T-cell (primary cell): ENCODE data around the gene UMAD1. TPM values are rescaled to one million over a fixed set of nuclear protein-coding genes. Genes with fewer than 3 reads are reported as not detected.
A peak's percentile ranks its signal among the peaks of the same experiment; 100 is the strongest.

Source experiments
- ATAC-seq, 4 experiments: fragments of 200-7000 bp in 3 of 4; fragments of 150-1000 bp in 1 of 4; cut with Tn5 transposase; replicated peaks in 1 of 4; 1 replicate in 3 of 4; 2 replicates in 1 of 4; pipeline ENCODE4 v1.10.0; 2021; ENCODE audit warnings: moderate library complexity in 3 of 4, mild to moderate bottlenecking in 2 of 4, moderate number of reproducible peaks in 1 of 4
- CTCF ChIA-PET, 2 donors: fragments of 300-600 bp; sonication (Branson Sonifier 250); formaldehyde crosslinking; loops; one replicate each; lab custom pipeline; 2022; ENCODE audit warnings: antibody characterized with exemption in 2 of 2; lab: Charles Lee
- POLR2A ChIA-PET, 2 donors: fragments of 300-600 bp; sonication (Branson Sonifier 250); formaldehyde crosslinking; loops; one replicate each; lab custom pipeline; 2022; ENCODE audit warnings: antibody characterized with exemption in 2 of 2; lab: Charles Lee
- DNase-seq, 35 experiments: peaks; one replicate each; pipeline versions ENCODE4 v3.0.0 to v3.0.0-alpha.2; 2013 to 2023
- H3K27ac ChIP-seq: one replicate; pipeline ENCODE4 v1.5.1; 2013; ENCODE audit warnings: low read length
- H3K27me3 ChIP-seq, 2 experiments: replicated peaks in 1 of 2; 1 replicate in 1 of 2; 2 replicates in 1 of 2; pipeline versions ENCODE4 v1.6.1 to v1.7.0; 2013; ENCODE audit warnings: low read length in 1 of 2, mixed read lengths in 1 of 2; ENCODE audit not compliant: control insufficient read depth in 2 of 2, insufficient read depth in 2 of 2; ENCODE audit errors: extremely low read depth in 1 of 2
- H3K36me3 ChIP-seq, 2 donors: 1 replicate in 1 of 2; 2 replicates in 1 of 2; pipeline versions ENCODE4 v1.6.1 to v1.7.0; 2013; ENCODE audit warnings: low read length in 1 of 2; ENCODE audit not compliant: control insufficient read depth in 2 of 2, insufficient read depth in 1 of 2; ENCODE audit errors: extremely low read depth in 1 of 2
- H3K4me1 ChIP-seq, 2 experiments: 1 replicate in 1 of 2; 2 replicates in 1 of 2; pipeline versions ENCODE4 v1.6.1 to v1.7.0; 2013; ENCODE audit warnings: low read length in 2 of 2, mixed read lengths in 1 of 2; ENCODE audit not compliant: insufficient read depth in 2 of 2, control insufficient read depth in 1 of 2; ENCODE audit errors: extremely low read depth in 1 of 2
- H3K4me3 ChIP-seq, 2 donors: 1 replicate in 1 of 2; 2 replicates in 1 of 2; pipeline versions ENCODE4 v1.5.1 to v1.7.0; 2013; ENCODE audit warnings: mild to moderate bottlenecking in 2 of 2, low read length in 1 of 2, moderate library complexity in 1 of 2; ENCODE audit not compliant: control insufficient read depth in 1 of 2; ENCODE audit errors: extremely low read depth in 1 of 2
- H3K9me3 ChIP-seq: 2 replicates; pipeline ENCODE4 v1.7.0; 2013
- H3K27ac Mint-ChIP-seq, 2 donors: one replicate each; pipeline ENCODE4 v1.8.0; 2020 to 2021; ENCODE audit warnings: mild to moderate bottlenecking in 2 of 2, mixed read lengths in 2 of 2
- H3K27me3 Mint-ChIP-seq, 2 donors: one replicate each; pipeline ENCODE4 v1.8.0; 2021 to 2022; ENCODE audit warnings: mixed read lengths in 2 of 2
- H3K36me3 Mint-ChIP-seq: one replicate; pipeline ENCODE4 v1.8.0; 2021; ENCODE audit warnings: mixed read lengths
- H3K4me1 Mint-ChIP-seq, 3 donors: one replicate each; pipeline ENCODE4 v1.8.0; 2020 to 2022; ENCODE audit warnings: mixed read lengths in 3 of 3, mild to moderate bottlenecking in 1 of 3
- H3K4me3 Mint-ChIP-seq, 3 donors: one replicate each; pipeline ENCODE4 v1.8.0; 2020 to 2022; ENCODE audit warnings: mild to moderate bottlenecking in 3 of 3, mixed read lengths in 3 of 3, moderate library complexity in 3 of 3
- H3K9me3 Mint-ChIP-seq, 3 donors: one replicate each; pipeline ENCODE4 v1.8.0; 2020 to 2022; ENCODE audit warnings: mixed read lengths in 3 of 3
- WGBS: methylation state at CpG from one replicate; pipeline ENCODE4 v1.1.5; 2013; ENCODE audit warnings: missing lambda C conversion rate; ENCODE audit not compliant: insufficient coverage; 5-methylcytosine and 5-hydroxymethylcytosine counted together
- total RNA-seq, 35 experiments: library from RNA in 6 of 35; stranded (reverse) in 6 of 35; fragments of 120-200 nt in 1 of 35; gene quantifications; one replicate each; pipeline versions ENCODE4 v1.2.1 to v1.2.4 and lab custom pipeline; 2013 to 2026

Gene UMAD1
- total RNA-seq, 5 donors from 2014 or later (not counting 1 experiment from before 2014, with no cell fraction given) = 13.8 to 19.8 (median 16.6) TPM

DNA sequence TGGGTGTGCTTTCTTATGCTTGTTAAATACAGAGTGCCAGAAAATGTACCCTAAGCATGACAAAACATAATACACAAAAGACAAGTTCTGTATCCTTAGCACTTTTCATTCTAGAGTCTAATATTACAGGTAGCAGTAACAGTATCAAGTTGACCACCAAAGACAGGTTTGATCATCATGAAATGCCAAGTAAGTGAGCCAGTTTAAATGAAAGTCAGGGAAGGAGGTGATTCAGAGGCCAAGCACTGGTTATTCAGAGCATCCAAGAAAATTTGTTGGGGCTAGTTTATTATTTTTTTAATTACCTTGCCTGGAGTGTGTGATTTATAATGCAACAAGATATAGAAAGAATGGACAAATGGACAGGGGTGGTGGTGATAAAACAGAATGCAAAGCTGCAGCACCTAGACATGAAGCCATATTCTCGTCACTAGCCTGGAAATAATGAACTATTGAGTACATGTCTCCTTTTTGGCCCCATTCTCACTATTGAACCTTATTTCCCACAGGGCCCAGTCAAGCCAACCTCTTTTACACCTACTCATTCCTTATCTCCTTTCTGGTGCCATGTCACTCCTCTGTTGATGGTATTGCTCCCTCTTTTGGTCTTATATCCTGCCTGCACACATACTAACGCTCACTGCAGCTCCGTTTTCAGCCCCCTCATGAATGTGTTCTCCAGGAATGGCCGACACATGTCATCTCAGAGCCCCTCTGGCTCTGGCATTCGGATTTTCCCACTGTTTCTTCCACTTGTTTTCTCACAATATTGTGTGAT lies 249.4 kb downstream of the UMAD1 start:
- POLR2A ChIA-PET = no interaction called here
- no peak for ATAC-seq
- H3K4me1 Mint-ChIP-seq = no peaks in the 10 kb centered on the region
- CTCF ChIA-PET = no interaction called here
- no peaks in the 10 kb centered on the region for H3K36me3 ChIP-seq
- H3K27ac ChIP-seq = no peak overlapping the region
- no peaks in the 10 kb centered on the region for H3K27me3 Mint-ChIP-seq
- no peak overlapping the region for H3K4me3 ChIP-seq
- H3K27ac Mint-ChIP-seq = no peak overlapping the region
- H3K9me3 ChIP-seq = no peaks in the 10 kb centered on the region
- no peaks in the 10 kb centered on the region for H3K27me3 ChIP-seq
- 94% methylated on average over 2 of the region's 5 CpGs for WGBS
- H3K36me3 Mint-ChIP-seq = peaks cover 28% of the 10 kb centered on the region
- no peaks in the 10 kb centered on the region for H3K4me1 ChIP-seq
- DNase-seq = no peak
- no peak overlapping the region for H3K4me3 Mint-ChIP-seq
- H3K9me3 Mint-ChIP-seq = no peaks in the 10 kb centered on the region

DNA sequence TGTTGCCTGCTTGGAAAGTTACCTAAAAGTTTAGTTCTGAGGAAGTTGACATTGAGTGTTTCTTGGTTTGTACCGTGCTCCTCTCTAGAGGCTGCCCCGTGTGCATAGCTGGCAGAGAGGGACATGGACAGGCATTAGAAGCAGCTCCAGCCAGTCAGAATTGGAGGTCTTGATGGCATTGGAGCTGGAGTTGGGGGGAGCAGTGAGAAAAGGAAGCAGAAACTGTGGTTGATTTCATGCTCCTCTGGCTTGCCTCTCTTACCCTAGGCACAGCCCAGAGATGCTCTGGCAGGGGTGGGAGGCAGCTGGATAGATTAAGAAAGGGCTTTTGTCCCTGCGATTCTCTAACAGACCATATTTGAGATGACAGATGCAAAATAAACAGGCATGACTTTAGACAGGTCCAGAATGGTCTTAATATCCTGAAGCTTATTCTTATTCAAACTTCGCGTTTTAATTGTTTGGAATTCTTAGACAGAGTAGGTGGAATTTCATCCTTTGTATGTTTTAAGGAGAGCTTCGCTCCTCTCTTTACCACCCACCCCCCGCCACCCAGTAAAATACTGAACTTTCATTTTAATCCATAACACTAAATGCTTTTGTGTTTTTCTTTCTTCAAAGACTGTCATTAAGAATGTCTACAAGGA lies 254.6 kb downstream of the UMAD1 start:
- Mint-ChIP-seq H3K27ac (no peak overlapping the region), H3K4me3 (no peak overlapping the region), H3K27me3 (no peaks in the 10 kb centered on the region), H3K36me3 (peaks cover 43% of the 10 kb centered on the region), H3K4me1 (no peaks in the 10 kb centered on the region), H3K9me3 (no peaks in the 10 kb centered on the region)
- DNase-seq (no peak), ATAC-seq (no peak)
- no peak overlapping the region for H3K4me3 ChIP-seq
- no peak overlapping the region for H3K27ac ChIP-seq
- no peaks in the 10 kb centered on the region for H3K9me3 ChIP-seq
- no peaks in the 10 kb centered on the region for H3K36me3 ChIP-seq
- 95% methylated on average over 3 of the region's 7 CpGs for WGBS
- ChIA-PET CTCF (no interaction called here), POLR2A (interaction anchor here in 1 of 2 donors (0.6 kb wide), 1 partner anchor 27 kb away, joined by 3 read pairs; no protein-coding TSS in a partner anchor)
- H3K4me1 ChIP-seq = no peaks in the 10 kb centered on the region
- no peaks in the 10 kb centered on the region for H3K27me3 ChIP-seq

DNA sequence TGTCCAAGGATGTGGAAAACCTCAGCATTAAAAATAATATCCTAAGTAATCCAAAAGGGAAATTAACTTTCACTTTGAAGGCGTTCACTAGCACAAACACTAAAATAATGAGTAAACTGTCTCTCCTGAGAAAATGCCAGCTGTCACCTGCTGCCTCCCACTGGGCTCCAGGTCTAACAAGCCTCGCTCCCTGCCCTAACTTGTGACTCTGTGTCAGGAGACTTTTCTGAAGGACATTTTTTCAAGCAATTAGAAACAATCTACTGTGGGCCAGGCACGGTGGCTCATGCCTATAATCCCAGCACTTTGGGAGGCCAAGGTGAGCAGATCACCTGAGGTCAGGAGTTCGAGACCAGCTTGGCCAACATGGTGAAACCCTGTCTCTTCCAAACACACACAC lies 255.2 kb downstream of the UMAD1 start:
- no peaks in the 10 kb centered on the region for H3K27me3 Mint-ChIP-seq
- H3K4me3 ChIP-seq = no peak overlapping the region
- ATAC-seq (no peak), DNase-seq (no peak)
- CTCF ChIA-PET = no interaction called here
- no peaks in the 10 kb centered on the region for H3K9me3 Mint-ChIP-seq
- no peak overlapping the region for H3K4me3 Mint-ChIP-seq
- no peaks in the 10 kb centered on the region for H3K4me1 ChIP-seq
- H3K36me3 Mint-ChIP-seq = peaks cover 37% of the 10 kb centered on the region
- H3K27ac ChIP-seq = no peak overlapping the region
- H3K27me3 ChIP-seq = no peaks in the 10 kb centered on the region
- no peaks in the 10 kb centered on the region for H3K36me3 ChIP-seq
- POLR2A ChIA-PET = interaction anchor here in 1 of 2 donors (0.6 kb wide), 1 partner anchor 142 kb away, joined by 3 read pairs; no protein-coding TSS in a partner anchor
- WGBS = 100% methylated on average over 3 of the region's 4 CpGs
- H3K9me3 ChIP-seq = no peaks in the 10 kb centered on the region
- H3K27ac Mint-ChIP-seq = no peak overlapping the region
- H3K4me1 Mint-ChIP-seq = no peaks in the 10 kb centered on the region

DNA sequence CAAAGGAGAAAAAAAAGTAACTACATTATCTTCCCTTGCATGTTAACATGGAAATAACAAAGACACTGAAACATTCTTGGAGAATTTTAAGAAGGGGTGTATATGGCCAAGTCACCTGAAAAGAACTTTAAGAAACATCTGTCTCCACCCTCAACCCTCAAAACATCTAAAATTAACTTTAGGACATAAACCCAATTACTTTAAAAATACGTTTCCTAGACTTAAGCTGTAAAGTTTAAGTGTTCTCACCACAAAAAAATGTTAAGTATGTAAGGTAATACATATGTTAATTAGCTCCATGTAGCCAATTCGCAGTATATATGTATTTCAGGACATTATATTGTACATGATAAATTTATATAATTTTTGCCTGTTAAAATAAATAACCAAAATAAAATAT lies 257.0 kb downstream of the UMAD1 start:
- ATAC-seq (no peak), DNase-seq (no peak)
- POLR2A ChIA-PET = interaction anchor here in 1 of 2 donors (0.6 kb wide), 1 partner anchor 86 kb away, joined by 3 read pairs; no protein-coding TSS in a partner anchor
- CTCF ChIA-PET = interaction anchor here in 1 of 2 donors (0.6 to 0.8 kb wide), 2 partner anchors 33 to 43 kb away, joined by 3 to 4 read pairs; no protein-coding TSS in a partner anchor
- no peak overlapping the region for H3K4me3 Mint-ChIP-seq
- no peaks in the 10 kb centered on the region for H3K9me3 Mint-ChIP-seq
- H3K27me3 Mint-ChIP-seq = no peaks in the 10 kb centered on the region
- peaks cover 0 to 4% (median 0%) of the 10 kb centered on the region in 3 donors for H3K4me1 Mint-ChIP-seq
- H3K27me3 ChIP-seq = no peaks in the 10 kb centered on the region
- no CpG with 5 or more reads among the region's 2 CpGs for WGBS
- no peak overlapping the region for H3K4me3 ChIP-seq
- no peaks in the 10 kb centered on the region for H3K9me3 ChIP-seq
- H3K36me3 Mint-ChIP-seq = peaks cover 34% of the 10 kb centered on the region
- H3K36me3 ChIP-seq = no peaks in the 10 kb centered on the region
- H3K4me1 ChIP-seq = no peaks in the 10 kb centered on the region
- no peak overlapping the region for H3K27ac ChIP-seq
- no peak overlapping the region for H3K27ac Mint-ChIP-seq

DNA sequence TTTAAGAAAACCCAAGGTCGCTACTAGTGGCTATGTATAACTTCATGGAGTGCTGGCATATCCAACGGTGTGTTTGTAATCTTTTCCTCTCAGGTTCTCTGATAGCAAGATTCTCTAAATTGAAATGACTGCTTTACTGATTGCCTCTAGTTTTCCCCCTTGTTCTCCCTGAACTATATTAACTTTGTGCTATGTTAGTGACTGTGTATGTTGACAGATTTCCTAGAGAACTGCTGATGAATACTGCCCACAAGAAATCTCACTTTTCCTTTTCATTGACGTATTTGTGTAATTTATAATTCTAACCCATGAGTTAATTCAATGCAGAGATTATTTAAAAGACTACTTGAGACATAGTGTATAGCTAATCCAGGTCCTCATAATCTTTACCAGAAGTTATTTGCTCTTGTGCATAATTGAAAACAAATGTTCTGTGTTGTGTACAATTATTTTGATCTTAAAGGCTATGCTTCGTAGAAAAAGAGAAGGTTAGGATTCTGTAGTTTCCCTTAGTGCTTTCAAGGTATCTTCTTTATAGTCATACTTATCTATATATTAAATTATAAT lies 257.5 kb downstream of the UMAD1 start:
- ChIA-PET CTCF (interaction anchor here in 1 of 2 donors (0.8 kb wide), 1 partner anchor 32 kb away, joined by 3 read pairs; no protein-coding TSS in a partner anchor), POLR2A (interaction anchor here in 1 of 2 donors (0.6 kb wide), 1 partner anchor 85 kb away, joined by 3 read pairs; no protein-coding TSS in a partner anchor)
- Mint-ChIP-seq H3K27ac (no peak overlapping the region), H3K36me3 (peaks cover 36% of the 10 kb centered on the region), H3K9me3 (no peaks in the 10 kb centered on the region), H3K4me3 (no peak overlapping the region), H3K27me3 (no peaks in the 10 kb centered on the region), H3K4me1 (peaks cover 0 to 9% (median 0%) of the 10 kb centered on the region in 3 donors)
- no peaks in the 10 kb centered on the region for H3K9me3 ChIP-seq
- no peak for ATAC-seq
- H3K4me3 ChIP-seq = no peak overlapping the region
- H3K27me3 ChIP-seq = no peaks in the 10 kb centered on the region
- no peaks in the 10 kb centered on the region for H3K36me3 ChIP-seq
- 100% methylated on average over 1 of the region's 4 CpGs for WGBS
- no peak overlapping the region for H3K27ac ChIP-seq
- DNase-seq = no peak
- H3K4me1 ChIP-seq = no peaks in the 10 kb centered on the region

GRCh38 chr7:7902845-7903244 lies 262.3 kb downstream of the UMAD1 start:
- Mint-ChIP-seq H3K36me3 (peaks cover 28% of the 10 kb centered on the region), H3K4me1 (peaks cover 0 to 12% (median 0%) of the 10 kb centered on the region in 3 donors), H3K27me3 (no peaks in the 10 kb centered on the region), H3K27ac (peak overlapping the region in 1 of 2 donors; percentile 11), H3K4me3 (no peak overlapping the region), H3K9me3 (peaks cover 0 to 6% (median 6%) of the 10 kb centered on the region in 3 donors)
- peak in 1 of 4 experiments; percentile 32 for ATAC-seq
- Histone ChIP-seq H3K4me1 (no peaks in the 10 kb centered on the region), H3K36me3 (no peaks in the 10 kb centered on the region), H3K27me3 (no peaks in the 10 kb centered on the region), H3K4me3 (no peak overlapping the region), H3K27ac (no peak overlapping the region), H3K9me3 (no peaks in the 10 kb centered on the region)
- no peak for DNase-seq
- POLR2A ChIA-PET = interaction anchor here in 1 of 2 donors (0.6 kb wide), 1 partner anchor 77 kb away, joined by 4 read pairs; no protein-coding TSS in a partner anchor
- WGBS = 77% methylated on average over 2 of the region's 2 CpGs
- CTCF ChIA-PET = no interaction called here
